H1 (cell line): ENCODE results near the gene DHX34. TPM values are rescaled to one million over a fixed set of nuclear protein-coding genes. Genes with fewer than 3 reads are reported as not detected.

Source experiments
- ATF3 ChIP-seq: IDR thresholded peaks from 2 replicates; pipeline ENCODE4 v1.6.1; 2011; ENCODE audit warnings: low read depth, mild to moderate bottlenecking, low read length; ENCODE audit not compliant: insufficient read depth
- CHD1 ChIP-seq: IDR thresholded peaks from 2 replicates; pipeline ENCODE4 v1.6.1; 2012; ENCODE audit warnings: low read depth, low read length, improper control_type of control experiment
- CHD2 ChIP-seq: IDR thresholded peaks from 2 replicates; pipeline ENCODE4 v1.6.1; 2012; ENCODE audit warnings: low read length, improper control_type of control experiment
- SIRT6 ChIP-seq: IDR thresholded peaks from one replicate; pipeline ENCODE4 v1.7.1; 2012; ENCODE audit warnings: low read length, inconsistent platforms
- TBP ChIP-seq: IDR thresholded peaks from 2 replicates; pipeline ENCODE4 v1.6.1; 2011; ENCODE audit warnings: low read depth, low read length, improper control_type of control experiment
- polyA plus RNA-seq, 7 experiments: library from polyadenylated mRNA; depleted of rRNA in 3 of 7; stranded (reverse) in 5 of 7; unstranded in 2 of 7; fragments of >200 nt in 5 of 7; fragments of 200-250 nt in 2 of 7; gene quantifications; 1 replicate in 5 of 7; 2 replicates in 1 of 7; 4 replicates in 1 of 7; pipeline versions ENCODE4 v1.2.1 to v1.2.3, GENCODE V29; 2011 to 2013; ENCODE audit warnings: missing spikeins in 2 of 7, mixed read lengths in 2 of 7
- total RNA-seq: library from RNA; stranded (reverse); fragmentation: NEBNext Ultra II Directional; extraction: Animal tissue kit (Norgen Biotek cat#: 25700); gene quantifications from 2 replicates; pipeline ENCODE4 v1.2.1, GENCODE V29; 2021

The DHX34 gene
- total and polyA plus RNA-seq, 2 of the 8 experiments (the other 6 are each of a cell fraction or from before 2014, with no cell fraction given): 17.5 to 24.3 TPM

- TF ChIP-seq SIRT6 (no peak), ATF3 (peak; percentile 29; the same call in 1 of the 2 replicates), CHD1 (no peak), CHD2 (peak; percentile 40; the same call in 1 of the 2 replicates), TBP (peak; percentile 26; the same call in 1 of the 2 replicates)
These were observed 2.4 kb downstream of the DHX34 start (continued) for GRCh38 chr19:47351548-47351947.
